WERI-Rb-1 (cell line): Measurements from ENCODE around the gene MAML3.

Experiments
- DNase-seq: peaks from one replicate; pipeline ENCODE4 v3.0.0-alpha.2; 2020
- H3K27ac ChIP-seq: fragments of 250-450 bp; sonication (Bioruptor Pico); 2 replicates; pipeline ENCODE4 v1.5.1; 2020; ENCODE audit warnings: mild to moderate bottlenecking, moderate library complexity
- H3K27me3 ChIP-seq: fragments of 250-450 bp; sonication (Bioruptor Pico); 2 replicates; pipeline ENCODE4 v1.5.1; 2021; ENCODE audit warnings: mild to moderate bottlenecking, low read depth, moderate library complexity; ENCODE audit not compliant: insufficient read depth, severe bottlenecking
- H3K36me3 ChIP-seq: fragments of 250-450 bp; sonication (Bioruptor Pico); 2 replicates; pipeline ENCODE4 v1.5.1; 2020; ENCODE audit warnings: mild to moderate bottlenecking, moderate library complexity
- H3K4me3 ChIP-seq: 2 replicates; pipeline ENCODE4 v1.5.1; 2011; ENCODE audit warnings: low read depth, mild to moderate bottlenecking, control low read depth, low read length
- H3K9me3 ChIP-seq: fragments of 250-450 bp; sonication (Bioruptor Pico); 2 replicates; pipeline ENCODE4 v1.5.1; 2021; ENCODE audit warnings: mild to moderate bottlenecking, moderate library complexity; ENCODE audit not compliant: severe bottlenecking
- TF ChIP-seq, protein P1 (sequence below): IDR thresholded peaks from 2 replicates; pipeline ENCODE4 v1.5.1; 2011; ENCODE audit warnings: low read depth, mild to moderate bottlenecking, control low read depth, inconsistent platforms, low read length

The MAML3 gene

DNA sequence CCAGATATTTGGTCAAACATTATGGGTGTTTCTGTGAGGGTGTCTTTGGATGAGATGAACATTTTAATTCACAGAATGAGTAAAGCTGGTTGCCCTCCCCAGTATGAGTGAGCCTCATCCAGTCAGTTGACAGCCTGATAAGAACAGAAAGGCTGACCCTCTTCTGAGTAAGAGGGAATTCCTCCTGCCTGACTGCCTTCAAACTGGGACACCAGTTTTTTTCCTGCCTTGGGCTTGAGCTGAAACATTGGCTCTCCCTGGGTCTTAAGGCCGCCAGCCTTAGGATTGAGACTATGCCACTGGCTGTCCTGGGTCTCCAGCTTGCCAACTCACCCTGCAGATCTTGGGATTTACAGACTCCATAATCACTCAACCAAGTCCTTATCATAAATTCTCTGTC is 14.5 kb upstream of the MAML3 start:
- Histone ChIP-seq H3K4me3 (no peak overlapping the region), H3K9me3 (no peaks in the 10 kb centered on the region), H3K27me3 (no peaks in the 10 kb centered on the region), H3K27ac (no peak overlapping the region), H3K36me3 (no peaks in the 10 kb centered on the region)
- DNase-seq, result no peak
- TF ChIP-seq, protein P1, sequence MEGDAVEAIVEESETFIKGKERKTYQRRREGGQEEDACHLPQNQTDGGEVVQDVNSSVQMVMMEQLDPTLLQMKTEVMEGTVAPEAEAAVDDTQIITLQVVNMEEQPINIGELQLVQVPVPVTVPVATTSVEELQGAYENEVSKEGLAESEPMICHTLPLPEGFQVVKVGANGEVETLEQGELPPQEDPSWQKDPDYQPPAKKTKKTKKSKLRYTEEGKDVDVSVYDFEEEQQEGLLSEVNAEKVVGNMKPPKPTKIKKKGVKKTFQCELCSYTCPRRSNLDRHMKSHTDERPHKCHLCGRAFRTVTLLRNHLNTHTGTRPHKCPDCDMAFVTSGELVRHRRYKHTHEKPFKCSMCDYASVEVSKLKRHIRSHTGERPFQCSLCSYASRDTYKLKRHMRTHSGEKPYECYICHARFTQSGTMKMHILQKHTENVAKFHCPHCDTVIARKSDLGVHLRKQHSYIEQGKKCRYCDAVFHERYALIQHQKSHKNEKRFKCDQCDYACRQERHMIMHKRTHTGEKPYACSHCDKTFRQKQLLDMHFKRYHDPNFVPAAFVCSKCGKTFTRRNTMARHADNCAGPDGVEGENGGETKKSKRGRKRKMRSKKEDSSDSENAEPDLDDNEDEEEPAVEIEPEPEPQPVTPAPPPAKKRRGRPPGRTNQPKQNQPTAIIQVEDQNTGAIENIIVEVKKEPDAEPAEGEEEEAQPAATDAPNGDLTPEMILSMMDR, result no peak

DNA sequence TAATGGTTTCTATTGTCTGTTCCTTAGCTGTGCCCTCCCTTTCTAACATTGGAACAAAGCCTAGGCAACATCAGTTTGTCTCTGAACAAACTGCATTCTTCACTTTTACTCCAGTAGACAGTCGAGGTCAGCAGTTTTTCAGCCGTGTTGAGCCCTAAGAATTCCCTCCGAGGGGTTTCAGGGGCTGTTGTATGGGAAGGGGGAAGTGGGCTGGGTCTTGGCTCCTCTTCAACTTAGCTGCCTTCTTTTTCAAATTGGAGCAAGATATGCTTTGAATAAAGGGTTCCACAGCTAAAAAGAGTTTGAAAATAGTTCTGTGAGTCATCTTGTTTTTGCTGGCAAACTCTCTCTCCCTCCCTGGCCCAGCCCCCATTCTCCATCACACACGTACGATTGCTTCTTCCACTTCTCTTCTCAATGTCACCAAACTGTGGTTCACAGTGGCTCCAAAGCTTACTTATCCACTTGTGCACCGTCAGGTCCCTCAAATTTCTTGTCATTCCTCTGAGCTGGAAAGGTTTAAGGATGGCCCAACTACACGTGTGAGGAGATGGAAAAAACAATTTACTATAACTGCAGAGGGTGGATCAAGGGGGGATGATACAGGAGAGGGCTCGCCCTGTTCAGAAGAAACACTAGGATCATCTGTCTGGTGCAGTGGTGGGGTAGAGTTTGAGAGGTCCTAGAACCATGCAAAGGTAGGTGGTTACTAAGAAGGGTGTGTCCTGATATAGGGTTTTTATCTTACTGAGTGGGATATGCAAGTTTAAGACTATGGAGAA is 9.2 kb upstream of the MAML3 start:
- Histone ChIP-seq H3K9me3 (no peaks in the 10 kb centered on the region), H3K4me3 (no peak overlapping the region), H3K36me3 (no peaks in the 10 kb centered on the region), H3K27me3 (no peaks in the 10 kb centered on the region), H3K27ac (no peak overlapping the region)
- TF ChIP-seq, protein P1, result no peak
- DNase-seq, result no peak

DNA sequence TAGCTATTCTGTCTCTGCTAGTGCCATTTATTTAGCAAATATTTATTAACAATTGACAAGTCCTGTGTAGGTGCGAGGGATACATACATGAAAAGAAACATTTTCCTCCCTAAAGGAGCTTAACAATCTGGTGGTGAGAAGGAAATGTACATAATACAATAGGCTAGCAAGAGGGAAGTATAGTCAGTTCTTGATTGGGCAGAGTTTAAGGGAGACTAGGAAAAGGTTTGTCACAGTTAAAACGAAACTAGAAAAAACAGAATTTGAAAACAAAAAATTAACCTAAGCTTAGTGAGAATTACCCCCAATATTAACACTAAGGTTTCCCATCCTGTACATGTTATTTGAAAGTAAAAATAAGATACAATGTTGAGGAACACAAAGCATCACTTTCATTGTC is 8.6 kb upstream of the MAML3 start:
- no peak overlapping the region for H3K27ac ChIP-seq
- TF ChIP-seq, protein P1, result no peak
- no peaks in the 10 kb centered on the region for H3K27me3 ChIP-seq
- H3K4me3 ChIP-seq, result no peak overlapping the region
- H3K36me3 ChIP-seq, result no peaks in the 10 kb centered on the region
- DNase-seq, result no peak
- no peaks in the 10 kb centered on the region for H3K9me3 ChIP-seq

DNA sequence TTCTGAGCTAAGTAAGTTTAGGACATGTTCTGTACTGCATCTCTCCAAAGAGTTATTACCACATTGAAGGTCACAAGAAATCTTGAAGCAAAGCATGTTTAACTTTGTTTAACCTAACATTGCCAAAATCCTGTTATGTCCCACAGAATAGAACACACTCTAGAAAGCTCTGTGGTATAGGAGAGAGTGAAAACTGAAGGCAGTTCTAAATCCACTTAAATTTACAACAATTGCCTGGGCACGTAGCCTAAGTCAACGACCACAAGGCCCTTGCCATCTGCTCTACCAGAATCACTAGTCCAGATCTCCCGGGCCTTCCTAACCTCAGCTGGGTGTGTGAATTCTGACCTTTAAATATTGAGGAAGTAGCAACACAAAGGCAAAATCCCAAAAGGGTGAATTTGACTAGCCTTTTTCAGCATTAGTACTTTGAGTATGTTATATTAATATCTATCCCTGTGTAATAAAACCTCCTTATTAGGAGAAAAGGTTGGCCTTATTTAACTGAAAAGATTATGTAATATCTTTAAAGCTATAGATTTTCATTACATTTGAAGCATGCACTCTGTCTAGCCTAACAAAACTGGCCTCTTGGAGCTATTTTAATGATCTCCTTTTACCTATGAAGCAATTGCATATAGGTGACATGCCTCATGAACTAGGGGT is 4.5 kb upstream of the MAML3 start:
- no peaks in the 10 kb centered on the region for H3K9me3 ChIP-seq
- no peaks in the 10 kb centered on the region for H3K36me3 ChIP-seq
- H3K27me3 ChIP-seq, result no peaks in the 10 kb centered on the region
- TF ChIP-seq, protein P1, result no peak
- no peak overlapping the region for H3K4me3 ChIP-seq
- DNase-seq, result peak; percentile 54
- H3K27ac ChIP-seq, result peak overlapping the region; percentile 28; the same call in 1 of the 2 replicates

DNA sequence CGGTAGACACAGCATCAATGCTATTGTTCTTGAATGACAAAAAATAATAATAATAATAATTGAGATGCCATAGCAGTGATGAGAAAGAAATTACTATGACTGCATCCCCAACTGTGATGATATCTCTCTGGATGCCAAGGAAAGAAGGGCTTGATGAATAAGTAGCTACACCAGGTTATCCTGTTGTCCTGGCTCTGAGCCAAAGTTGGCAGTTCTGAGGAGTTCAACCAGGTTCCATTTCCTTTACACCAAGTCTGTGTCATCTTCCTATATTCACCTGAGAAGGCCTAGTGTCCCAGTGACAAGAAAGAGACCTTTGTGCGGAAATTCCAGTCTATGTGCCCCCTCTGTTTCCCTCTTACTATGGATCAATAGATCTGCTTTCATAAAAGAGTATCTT is 3.4 kb upstream of the MAML3 start:
- Histone ChIP-seq H3K27me3 (no peaks in the 10 kb centered on the region), H3K4me3 (no peak overlapping the region), H3K36me3 (no peaks in the 10 kb centered on the region), H3K27ac (no peak overlapping the region), H3K9me3 (no peaks in the 10 kb centered on the region)
- DNase-seq, result no peak
- TF ChIP-seq, protein P1, result no peak
